ENCODE results near the gene SLC26A3. TPM values are rescaled to one million over a fixed set of nuclear protein-coding genes. Genes with fewer than 3 reads are reported as not detected.
A peak's percentile ranks its signal among the peaks of the same experiment; 100 is the strongest.

Gene SLC26A3
- total and polyA plus RNA-seq, 10 of the 15 experiments (the other 5 are each of a cell fraction or from before 2014, with no cell fraction given), result 0.46 TPM; not detected in 9

- TF ChIP-seq CUX1 (IDR thresholded peaks at IDR 0.05; ENCODE audit: insufficient replicate concordance, low read depth, low read length) (no peak), ASH2L (IDR thresholded peaks at IDR 0.05; ENCODE audit: borderline replicate concordance, low read depth) (no peak), SMAD5 (IDR thresholded peaks at IDR 0.05; ENCODE audit: low read depth) (peak; percentile 82), NFIC (IDR thresholded peaks at IDR 0.05; ENCODE audit: low read depth, low read length) (no peak; the same call in 1 of the 2 replicates), CHD2 (IDR thresholded peaks at IDR 0.05; ENCODE audit: borderline replicate concordance, low read depth, low read length) (peak; percentile 37; the same call in 1 of the 2 replicates), ZBTB33 (IDR thresholded peaks at IDR 0.05) (no peak), BRCA1 (IDR thresholded peaks at IDR 0.05; ENCODE audit: low read depth, low read length) (no peak), MEF2A (IDR thresholded peaks at IDR 0.05; ENCODE audit: insufficient read depth, low read depth, low read length) (peak; percentile 64; the same call in 1 of the 2 replicates), WRNIP1 (IDR thresholded peaks at IDR 0.05; ENCODE audit: borderline replicate concordance, low read depth, low read length) (no peak), PAX5 (IDR thresholded peaks at IDR 0.05; ENCODE audit: borderline replicate concordance, low read depth, low read length) (0 out of 2 replicates have a peak, but pooled peaks have one; percentile 68), STAT3 (IDR thresholded peaks at IDR 0.05; ENCODE audit: low read depth, low read length) (no peak), TBL1XR1 (IDR thresholded peaks at IDR 0.05; ENCODE audit: low read depth, low read length) (peak; percentile 8; the same call in 1 of the 2 replicates), SMARCA5 (IDR thresholded peaks at IDR 0.05) (peak; percentile 94), CHD4 (IDR thresholded peaks at IDR 0.05) (no peak), BMI1 (IDR thresholded peaks at IDR 0.05; ENCODE audit: borderline replicate concordance) (no peak)
Observed at GRCh38 chr7:107743567-107744344, 59.3 kb downstream of the SLC26A3 start, which contains the start of gene CBLL1 (continued).

Data from GM12878 (cell line).